ENCODE measurements around the gene SPECC1L.

Gene SPECC1L

DNA sequence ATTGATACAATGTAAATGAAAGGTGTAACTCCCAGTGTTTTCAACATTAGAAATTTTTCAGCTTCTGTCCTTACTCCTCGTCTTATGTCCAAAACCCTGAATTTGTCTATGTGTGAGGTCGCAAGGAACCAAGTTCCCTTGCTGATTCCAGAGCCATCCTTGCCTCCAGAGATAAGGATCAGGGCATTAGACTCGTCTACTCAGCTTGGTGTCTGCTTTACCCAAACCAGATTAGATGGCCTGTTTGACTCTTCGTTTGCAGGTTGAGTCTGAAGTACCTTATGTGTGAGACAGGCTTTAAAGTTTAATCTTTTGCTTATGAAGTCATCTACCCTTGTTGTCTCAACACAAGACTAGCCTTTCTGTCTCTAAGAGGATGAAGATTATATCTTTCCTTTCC lies 55.6 kb downstream of the SPECC1L start:
- peak; percentile 67 for DNase-seq

DNA sequence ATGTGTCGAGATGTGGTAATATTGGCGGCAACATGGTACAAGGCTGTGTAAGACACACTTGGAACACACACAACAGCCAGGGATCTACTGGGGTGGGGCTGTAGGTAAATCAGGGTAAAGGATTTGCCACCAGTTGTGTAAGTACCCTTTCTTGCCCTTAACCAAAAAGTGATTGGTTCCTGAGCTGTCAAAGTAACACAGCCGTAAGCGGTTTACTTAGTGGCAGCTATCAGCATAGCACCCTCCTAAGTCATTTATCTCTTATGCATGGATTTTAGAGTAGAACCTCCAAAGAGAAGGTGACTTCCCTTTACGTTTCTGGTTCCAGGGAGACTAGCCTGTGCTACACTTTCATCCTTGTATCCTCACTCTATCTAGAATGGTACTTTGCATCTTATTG lies 57.2 kb downstream of the SPECC1L start:
- DNase-seq: peak; percentile 18

DNA sequence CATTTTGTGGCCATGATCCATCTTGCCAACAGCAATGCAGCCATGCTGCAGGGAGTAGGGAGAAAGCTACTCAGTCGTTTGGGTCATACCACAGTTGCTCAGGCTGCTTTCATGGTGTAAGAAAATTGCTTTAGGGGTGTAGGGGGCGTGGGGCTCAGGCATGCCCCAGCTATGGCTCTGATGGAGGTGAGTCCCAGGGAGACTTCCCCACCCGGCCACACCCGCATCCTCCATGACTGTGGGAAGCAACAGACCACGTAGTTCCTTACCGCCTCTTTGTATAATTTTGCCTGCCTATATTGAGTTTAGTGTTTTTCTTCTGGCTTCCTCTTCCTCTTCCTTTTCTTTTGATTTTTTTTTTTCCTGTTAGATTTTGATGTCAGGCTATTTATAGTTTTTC lies 58.8 kb downstream of the SPECC1L start:
- no peak for DNase-seq

DNA sequence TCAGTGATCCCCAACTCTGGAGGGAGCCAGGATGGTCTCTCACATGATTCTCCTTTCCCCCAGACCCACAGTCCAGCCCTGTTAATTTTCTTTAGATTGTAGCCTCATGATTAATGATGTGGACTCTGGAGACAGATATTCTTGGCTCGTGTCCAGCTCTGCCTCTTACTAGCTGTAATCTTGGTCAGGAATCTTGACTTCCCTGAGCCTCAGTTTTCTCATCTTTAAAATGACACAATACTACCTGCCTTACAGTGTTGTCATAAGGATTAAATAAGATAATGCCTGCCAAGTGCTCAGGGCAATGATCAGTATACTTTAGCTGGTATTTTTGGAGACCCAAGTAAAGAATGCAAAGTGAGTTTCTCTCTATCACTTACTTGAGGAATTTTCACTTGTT lies 60.0 kb downstream of the SPECC1L start:
- DNase-seq: peak; percentile 3

DNA sequence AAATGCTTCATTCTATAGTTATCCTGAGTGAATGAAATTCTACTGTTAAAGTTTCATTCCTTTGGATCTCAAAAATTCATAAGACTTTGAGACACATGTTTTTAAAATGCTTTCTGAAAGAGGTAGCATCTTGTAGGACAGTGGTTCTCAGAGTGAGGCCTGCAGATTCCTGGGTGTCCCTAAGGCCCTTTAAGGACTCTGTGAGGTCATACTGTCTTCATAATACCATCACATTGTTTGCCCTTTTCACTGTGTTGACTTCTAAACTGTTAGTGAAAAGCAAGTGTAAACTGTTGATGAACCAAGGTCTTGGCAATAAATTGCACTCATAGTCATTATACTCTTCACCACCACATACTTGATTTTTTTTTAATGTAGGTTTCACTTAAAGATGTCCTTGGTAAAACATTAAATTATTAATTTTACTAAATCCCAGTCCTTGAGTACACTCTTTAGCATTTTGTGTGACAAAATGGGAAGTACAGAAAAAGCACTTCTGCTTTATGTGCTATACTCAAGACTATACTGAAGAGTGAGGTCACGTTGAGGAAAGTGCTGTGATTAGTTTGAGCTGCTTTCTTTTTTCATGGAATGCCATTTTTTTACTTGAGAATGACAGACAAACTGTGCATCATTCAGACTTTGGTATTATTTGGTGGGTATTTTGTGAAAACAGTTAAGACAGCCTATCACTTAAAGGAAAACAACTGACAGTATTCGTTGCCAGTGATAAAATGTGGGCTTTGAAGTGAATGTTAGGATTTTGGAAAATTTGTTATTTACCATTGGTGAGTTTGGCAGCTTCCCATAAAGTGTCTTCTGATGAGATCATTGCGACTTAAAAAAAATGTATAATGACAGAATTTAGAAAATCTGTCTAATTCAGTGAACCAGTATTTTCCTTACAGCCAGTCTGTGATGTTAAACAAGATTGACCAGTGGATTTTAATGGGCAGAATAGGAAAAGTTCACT lies 61.1 kb downstream of the SPECC1L start:
- DNase-seq: no peak

DNA sequence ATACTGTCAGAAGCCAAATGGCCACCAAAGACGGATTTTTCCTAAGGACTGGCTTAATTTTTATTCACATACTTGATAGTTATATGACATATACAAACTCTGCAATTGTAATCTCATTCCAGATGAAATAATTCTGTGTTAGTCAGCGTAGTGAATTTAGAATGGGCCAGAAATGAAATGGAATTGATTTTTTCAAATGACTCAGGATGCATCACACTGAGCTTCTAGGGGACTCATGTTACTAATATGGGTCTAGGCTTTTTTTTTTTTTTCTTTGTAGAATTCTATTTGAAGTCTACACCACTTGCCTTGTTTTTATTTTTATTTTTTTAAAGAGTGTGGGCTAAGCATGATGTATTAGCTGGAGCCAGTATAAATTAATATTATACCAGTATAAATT lies 62.7 kb downstream of the SPECC1L start:
- DNase-seq: no peak

DNA sequence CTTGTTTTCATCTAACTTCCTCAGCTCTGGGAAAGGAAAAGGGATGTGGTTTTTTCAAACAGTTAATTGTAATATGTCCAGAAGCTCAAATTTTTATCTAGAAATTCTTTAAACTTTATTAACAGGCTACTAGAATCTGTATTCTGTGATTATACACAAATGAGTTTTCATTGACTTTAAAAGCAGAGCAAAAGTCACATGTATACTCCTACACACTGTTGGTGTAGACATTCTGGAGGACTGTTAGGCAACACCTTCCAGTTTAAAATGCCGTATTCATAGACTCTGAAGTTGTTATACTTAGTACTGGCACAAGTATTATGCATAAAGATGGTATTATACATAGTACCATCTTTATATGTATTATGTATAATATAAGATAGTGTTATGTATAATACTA lies 64.9 kb downstream of the SPECC1L start:
- no peak for DNase-seq

DNA sequence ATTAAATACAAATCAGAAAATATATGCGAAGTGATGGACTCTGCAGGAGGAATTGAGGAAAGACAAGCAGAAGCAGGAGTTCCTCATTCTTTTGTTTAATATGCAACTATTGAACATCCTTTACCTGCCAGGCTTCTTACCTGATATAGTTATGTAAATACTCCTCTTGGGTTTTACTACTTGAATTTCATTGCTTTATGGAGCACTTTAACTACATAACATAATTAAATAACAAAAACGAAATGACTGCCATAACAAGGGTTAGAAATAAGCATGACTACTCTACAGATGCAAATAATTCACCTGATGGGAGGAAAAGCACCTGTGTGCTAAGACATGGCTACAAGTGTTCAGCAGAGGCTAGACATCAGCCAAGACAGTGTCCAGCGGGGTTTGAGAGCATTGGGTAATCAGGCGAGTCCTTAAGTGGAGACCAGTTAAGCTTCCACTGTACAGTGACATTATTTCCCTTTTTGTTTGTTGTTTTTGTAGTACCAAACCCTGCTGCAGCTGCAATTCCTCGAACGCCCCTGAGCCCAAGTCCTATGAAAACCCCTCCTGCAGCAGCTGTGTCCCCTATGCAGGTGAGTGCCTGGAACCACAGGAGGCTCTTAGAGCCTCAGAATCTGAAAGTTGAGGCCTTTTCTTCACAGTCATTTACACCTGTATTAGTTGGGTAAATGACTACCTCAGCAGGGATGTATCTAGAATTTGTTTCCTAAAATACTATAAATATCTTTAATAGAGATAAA lies 67.4 kb downstream of the SPECC1L start:
- no peak for DNase-seq

DNA sequence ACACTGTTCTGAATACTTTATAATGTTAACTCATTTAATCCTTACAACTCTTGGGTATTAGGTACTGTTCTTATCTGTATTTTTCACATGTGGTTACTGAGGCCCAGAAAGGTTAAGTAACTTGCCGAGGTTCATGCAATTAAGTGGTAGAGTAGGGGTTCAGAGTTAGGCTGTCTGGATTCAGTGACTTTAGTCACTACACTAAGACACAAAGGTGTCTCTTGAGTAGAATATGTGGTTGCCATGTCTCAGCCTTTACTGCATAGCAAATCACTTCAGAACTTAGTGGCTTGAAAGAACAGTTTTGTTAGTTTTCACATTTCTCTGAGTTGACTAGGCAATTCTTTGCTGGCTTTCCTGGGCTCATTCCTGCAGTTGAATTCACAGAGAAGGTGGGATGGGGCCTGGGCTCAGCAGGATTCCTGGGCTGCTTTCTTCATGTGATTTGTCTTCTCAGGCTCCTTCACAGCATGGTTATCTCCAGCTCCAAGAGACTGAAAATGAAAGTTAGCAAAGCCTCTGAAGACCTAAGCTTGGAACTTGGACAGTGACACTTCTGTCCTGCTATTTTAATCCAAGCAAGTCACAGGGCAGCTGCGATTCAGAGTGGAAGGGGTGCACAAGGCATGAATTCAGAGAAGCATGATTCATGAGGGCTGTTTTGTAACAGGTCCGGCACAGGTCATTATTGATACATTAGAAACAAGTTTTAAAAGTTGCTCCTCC lies 68.3 kb downstream of the SPECC1L start:
- no peak for DNase-seq

DNA sequence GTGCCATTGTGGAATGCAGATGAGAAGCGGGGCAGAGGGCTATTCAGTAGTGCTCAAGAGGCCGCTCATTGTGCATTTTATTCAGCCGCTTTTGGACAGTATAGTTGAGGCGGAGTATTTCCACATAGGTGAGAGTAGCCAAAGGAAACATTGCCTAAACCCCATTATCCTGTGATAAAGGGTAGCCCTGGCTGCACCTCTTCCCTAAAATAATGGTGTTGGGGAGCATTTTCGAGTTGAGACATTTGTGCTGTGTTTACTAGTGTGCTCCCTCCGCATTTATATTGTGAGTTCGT lies 68.8 kb downstream of the SPECC1L start:
- no peak for DNase-seq

DNA sequence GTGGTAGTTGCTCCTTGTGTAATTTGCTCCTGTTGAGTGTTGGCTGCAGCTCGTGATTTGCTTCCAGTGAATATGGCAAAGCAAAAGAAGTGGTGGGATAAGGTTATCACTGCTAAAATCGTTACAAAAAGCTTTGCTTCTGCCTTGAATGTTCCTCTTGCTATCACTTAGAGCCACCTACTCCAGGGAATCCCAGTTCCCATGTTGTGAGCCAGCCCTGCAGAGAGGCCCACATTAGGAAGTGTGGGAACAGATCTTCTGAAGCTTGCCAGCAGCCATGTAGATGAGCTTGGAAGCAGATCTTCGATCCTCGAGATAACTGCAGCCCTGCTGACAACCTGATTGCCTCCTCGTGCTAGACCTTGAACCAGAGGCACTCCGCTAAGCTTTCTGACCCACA lies 71.0 kb downstream of the SPECC1L start:
- DNase-seq: no peak

DNA sequence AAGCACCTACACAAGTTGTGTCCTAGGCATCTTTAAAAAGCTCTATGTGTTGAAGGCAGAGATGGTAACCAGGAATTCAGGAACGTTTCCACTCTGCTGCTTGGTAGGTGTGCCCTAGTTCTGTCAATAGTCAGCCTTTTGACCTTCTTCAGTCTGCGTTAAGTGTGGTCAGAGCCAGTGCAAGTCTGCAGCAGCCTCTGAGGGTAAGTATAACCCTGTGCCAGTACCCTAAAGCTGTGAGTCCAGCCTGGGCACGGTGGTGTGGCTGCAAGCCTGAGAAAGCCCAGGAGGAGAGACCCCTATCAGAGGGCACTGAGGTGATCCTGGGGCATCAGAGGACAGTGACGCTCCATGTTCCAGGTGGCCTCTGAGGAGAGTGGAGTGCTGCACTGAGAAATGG lies 80.0 kb downstream of the SPECC1L start:
- DNase-seq: no peak

DNA sequence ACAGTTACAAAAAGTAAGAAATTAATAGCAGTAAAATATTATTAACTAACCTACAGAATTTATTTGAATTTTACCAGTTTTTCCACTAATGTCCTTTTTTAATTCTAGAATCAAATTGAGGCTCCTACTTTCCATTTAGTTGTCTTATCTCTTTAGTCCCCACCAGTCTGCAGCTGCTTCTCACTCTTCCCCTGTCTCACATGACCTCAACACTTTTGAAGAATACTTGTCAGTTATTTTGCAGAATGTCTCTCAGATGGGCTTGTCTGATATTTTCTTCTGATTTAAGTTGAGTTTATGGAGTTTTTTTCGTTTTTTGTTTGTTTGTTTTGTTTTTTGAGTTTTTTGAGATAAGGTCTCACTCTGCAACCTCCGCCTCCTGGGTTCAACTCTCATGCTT lies 82.5 kb downstream of the SPECC1L start:
- no peak for DNase-seq

DNA sequence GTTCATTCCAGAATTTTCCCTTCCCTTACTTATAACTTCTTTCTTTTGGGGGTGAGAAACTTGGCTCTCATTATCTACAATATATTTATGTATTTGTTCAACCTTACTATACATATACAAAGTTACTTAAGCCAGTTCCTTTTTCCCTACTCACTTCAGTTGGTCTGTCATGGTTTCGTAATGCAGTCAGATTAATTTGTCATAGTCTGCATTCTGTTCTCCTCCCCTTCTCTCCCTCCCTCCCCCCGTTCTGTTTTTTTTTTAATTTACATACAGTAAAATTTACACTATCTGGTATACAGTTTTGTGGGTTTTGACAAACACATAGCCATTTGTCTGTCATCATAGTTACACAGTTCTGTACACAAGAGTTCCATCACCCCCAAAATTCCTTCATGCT lies 84.9 kb downstream of the SPECC1L start:
- no peak for DNase-seq

DNA sequence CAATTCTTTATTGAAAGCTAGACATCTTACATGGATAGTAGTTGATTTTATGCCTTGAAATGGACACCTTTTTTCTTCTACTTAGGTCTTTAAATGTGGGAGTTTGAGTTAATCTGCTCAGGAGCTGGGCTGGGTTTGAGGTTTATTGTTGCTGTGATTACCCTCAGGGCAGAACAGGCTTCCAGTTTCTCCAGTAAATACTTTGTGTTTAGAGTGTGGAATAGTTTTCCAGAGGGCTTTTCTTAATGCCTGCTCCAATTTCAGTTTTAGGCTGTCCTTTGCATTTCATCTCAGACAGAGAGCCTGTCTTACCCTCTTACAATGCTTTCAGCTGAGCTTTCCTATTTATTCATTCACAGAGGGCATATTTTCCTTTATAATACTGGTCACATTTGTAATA lies 86.9 kb downstream of the SPECC1L start:
- no peak for DNase-seq

DNA sequence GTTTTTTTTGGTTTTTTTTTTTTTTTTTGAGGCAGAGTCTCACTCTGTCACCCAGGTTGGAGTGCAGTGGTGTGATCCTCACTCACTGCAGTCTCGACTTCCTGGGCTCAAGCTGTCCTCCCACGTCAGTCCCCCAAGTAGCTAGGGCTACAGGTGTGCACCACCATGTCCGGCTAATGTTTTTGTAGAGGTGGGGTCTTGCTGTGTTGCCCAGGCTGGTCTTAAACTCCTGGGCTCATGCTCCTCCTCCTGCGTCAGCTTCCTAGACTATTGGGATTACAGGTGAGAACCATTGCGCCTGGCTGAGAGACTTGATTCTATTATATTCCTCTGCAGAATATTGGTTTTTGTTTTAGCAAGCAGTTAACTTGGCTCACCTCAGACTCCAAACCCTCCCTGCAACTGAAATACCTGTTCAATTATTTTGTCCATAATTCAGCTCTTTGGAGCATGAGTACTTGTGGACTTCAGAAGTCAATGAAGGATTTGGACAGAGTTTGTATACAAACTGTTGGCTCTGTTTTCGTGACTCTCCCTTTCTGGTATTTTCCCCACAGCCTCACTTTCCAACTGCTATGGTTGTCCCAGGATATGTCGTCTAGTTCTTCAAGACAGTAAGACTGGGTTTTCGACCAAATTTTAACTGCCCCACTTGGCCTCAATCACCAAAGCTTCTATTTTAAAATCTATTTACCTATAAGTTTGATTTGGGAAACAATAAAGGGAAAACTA lies 87.6 kb downstream of the SPECC1L start:
- DNase-seq: no peak

DNA sequence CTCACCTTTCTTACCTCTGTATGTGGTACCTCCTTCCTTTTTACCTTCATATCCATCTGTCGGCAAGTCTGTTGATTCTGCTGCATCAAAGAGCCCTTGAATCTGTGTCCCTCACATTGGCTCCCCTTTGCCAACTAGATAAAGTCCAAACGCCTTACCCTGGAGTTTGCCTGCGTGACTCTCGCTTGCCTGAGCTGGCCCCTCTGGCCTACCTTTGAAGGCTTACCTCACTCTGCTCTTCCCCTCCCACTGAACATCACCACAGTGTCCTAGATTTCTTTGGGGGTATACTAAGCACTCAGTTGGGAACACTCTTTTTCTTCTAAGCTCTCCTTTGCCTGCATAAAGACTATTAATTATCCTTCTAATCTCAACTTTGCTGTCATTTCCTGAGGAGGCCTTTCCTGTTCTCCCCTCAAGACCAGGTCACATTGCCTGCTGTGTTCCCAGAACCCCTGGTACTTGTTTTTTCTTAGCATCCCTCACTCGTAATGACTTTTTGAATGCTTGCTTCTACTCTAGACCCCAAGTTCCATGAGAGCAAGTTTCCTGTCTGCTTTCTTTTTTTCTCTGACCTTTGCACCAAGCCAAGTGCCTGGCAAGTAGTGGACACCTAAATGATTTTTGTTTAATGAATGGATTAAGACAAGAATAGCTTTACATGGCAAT lies 89.0 kb downstream of the SPECC1L start:
- DNase-seq: peak; percentile 26

DNA sequence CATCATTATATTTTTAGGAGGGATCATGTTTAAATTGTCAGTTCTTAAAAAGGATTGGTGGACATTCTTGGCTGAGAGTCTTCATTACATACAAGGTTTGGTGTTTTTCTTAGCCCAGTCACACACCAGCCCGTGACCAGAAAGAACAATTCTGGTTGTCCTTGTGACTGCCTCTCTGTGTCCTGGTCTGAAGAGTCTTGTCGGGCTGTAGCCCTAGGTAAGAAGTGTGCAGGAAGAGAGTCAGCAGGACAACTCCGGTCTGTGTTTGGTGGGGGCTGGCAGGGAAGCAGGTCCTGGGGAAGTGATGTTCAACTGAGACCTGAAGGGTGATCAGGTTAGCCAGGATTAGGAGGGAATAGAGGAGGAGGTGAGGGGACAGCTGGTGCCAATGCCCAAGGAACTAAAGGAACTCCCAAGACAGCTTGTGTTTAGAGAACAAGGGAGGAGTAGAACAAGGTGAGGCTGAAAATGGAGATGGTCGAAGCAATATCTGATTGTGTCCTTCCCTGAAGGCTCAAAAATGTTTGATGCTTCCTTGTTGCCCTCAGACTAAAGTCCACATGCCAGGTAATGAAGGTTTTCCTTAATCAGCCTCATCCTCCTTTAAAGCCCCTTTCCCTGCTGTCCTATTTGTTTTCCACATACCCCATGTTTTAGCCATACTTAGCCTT lies 91.5 kb downstream of the SPECC1L start:
- peak; percentile 33 for DNase-seq

DNA sequence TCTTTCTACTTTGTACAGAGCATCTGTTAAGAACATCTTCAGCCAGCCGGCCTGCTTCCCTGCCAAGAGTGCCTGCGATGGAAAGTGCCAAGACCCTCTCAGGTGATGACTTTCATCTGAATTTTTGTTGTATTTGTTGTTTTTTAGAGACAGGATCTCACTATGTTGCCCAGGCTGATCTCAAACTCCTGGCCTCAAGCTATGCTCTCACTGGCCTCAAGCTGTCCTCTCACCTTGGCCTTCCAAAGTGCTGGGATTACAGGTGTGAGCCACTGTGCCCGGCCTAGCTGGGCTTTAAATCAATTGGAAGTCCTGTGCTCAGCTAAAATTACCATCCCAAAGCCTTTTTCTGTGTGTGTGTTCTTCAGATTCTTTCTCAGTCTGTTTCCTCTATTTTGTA lies 92.6 kb downstream of the SPECC1L start:
- no peak for DNase-seq

DNA sequence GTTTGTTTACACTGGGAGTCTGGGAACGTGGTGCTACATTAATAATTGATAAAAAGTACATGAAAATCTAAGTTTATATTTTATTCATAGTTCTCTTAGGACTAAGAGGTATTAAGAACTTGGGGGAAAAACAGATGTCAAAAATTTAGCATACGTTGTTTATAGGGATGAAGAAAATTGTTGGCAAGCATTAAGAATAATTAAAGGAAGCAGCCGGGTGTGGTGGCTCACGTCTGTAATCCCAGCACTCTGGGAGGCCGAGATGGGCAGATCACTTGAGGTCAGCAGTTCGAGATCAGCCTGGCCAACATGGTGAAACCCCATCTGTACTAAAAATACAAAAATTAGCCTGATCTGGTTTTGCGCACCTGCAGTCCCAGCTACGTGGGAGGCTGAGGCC lies 96.1 kb downstream of the SPECC1L start:
- no peak for DNase-seq

DNA sequence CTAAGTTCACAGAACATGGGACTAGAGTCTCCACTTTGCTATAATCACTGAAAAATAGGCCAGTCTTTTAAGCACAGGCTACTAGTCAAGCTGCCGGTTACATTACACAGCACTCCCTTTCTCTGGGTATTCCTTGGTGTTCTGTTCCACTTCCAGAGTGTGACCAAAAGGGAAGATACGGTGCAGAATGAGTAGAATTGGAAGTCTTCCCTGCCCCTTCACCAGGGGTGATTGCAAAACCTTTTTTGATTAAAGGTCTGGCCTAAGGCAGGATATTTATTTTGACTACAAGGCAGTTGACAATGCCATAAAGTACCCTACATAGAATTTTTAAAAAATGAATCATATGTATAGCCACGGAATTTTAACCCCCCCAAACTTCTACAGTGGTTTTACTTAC lies 97.2 kb downstream of the SPECC1L start:
- DNase-seq: no peak

DNA sequence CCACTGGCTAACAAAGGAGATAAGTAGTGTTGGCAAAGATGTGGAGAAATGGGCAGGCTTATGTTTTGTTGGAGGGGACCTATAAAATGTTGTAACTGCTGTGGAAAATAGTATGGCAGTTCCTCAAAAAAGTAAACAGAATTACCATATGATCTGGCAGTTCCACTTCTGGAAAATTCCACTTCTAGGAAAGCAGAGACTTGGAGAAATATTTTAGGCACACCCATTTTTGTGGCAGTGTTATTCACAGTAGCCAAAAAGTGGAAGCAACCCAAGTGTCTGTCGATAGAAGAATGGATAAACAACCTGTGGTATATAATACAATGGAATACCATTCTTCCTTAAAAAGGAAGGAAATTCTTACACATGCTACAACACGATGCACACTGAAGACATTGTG lies 99.8 kb downstream of the SPECC1L start:
- no peak for DNase-seq
